GM18507 (cell line): Measurements from ENCODE around the gene MRPL19.

Source experiments
- DNase-seq: peaks from one replicate; pipeline ENCODE4 v3.0.0; 2011; ENCODE audit warnings: low read depth; ENCODE audit not compliant: insufficient read length; ENCODE audit errors: extremely low spot score
- FAIRE-seq: peaks from 2 replicates; lab custom pipeline; 2011; peaks lifted over from hg19 to GRCh38; lab: Jason Lieb, UNC

The MRPL19 gene

GRCh38 chr2:75612862-75613243 lies 33.7 kb upstream of the MRPL19 start:
- DNase-seq (no peak), FAIRE-seq (no peak)

- FAIRE-seq: no peak
- no peak for DNase-seq
Measured at GRCh38 chr2:75614162-75614651, 32.4 kb upstream of the MRPL19 start.

- no peak for FAIRE-seq
Measured at GRCh38 chr2:75616406-75616805, 30.2 kb upstream of the MRPL19 start.

GRCh38 chr2:75616933-75617332 lies 29.6 kb upstream of the MRPL19 start:
- DNase-seq: no peak
- FAIRE-seq: no peak

More at GRCh38 chr2:75616406-75616805, 30.2 kb upstream of the MRPL19 start:
- DNase-seq: no peak

GRCh38 chr2:75619956-75620740 lies 26.4 kb upstream of the MRPL19 start:
- no peak for FAIRE-seq
- no peak for DNase-seq

GRCh38 chr2:75621228-75621627 lies 25.4 kb upstream of the MRPL19 start:
- no peak for FAIRE-seq
- no peak for DNase-seq

- DNase-seq: no peak
- FAIRE-seq: no peak
Measured at GRCh38 chr2:75622500-75622899, 24.1 kb upstream of the MRPL19 start.

- DNase-seq: no peak
- no peak for FAIRE-seq
Measured at GRCh38 chr2:75622929-75623328, 23.7 kb upstream of the MRPL19 start.

GRCh38 chr2:75627902-75628504 lies 18.6 kb upstream of the MRPL19 start:
- DNase-seq: no peak
- peak; percentile 88 for FAIRE-seq

- FAIRE-seq (no peak), DNase-seq (no peak)
Measured at GRCh38 chr2:75632091-75632701, 14.4 kb upstream of the MRPL19 start.

GRCh38 chr2:75632813-75633212 lies 13.8 kb upstream of the MRPL19 start:
- FAIRE-seq (no peak), DNase-seq (no peak)

GRCh38 chr2:75633620-75634019 lies 13.0 kb upstream of the MRPL19 start:
- DNase-seq: no peak
- FAIRE-seq: no peak

- DNase-seq: no peak
- no peak for FAIRE-seq
Measured at GRCh38 chr2:75634945-75635344, 11.6 kb upstream of the MRPL19 start.

- no peak for FAIRE-seq
- no peak for DNase-seq
Measured at GRCh38 chr2:75637568-75637967, 9.0 kb upstream of the MRPL19 start.

GRCh38 chr2:75640621-75641121 lies 5.9 kb upstream of the MRPL19 start:
- DNase-seq (peak; percentile 14), FAIRE-seq (peak; percentile 65)

GRCh38 chr2:75641587-75641986 lies 5.0 kb upstream of the MRPL19 start:
- FAIRE-seq (no peak), DNase-seq (no peak)

- DNase-seq (no peak), FAIRE-seq (no peak)
Measured at GRCh38 chr2:75643980-75644379, 2.6 kb upstream of the MRPL19 start.

GRCh38 chr2:75645643-75646042 lies 940 bp upstream of the MRPL19 start:
- FAIRE-seq: no peak

GRCh38 chr2:75646090-75646582 lies 447 bp upstream of the MRPL19 start:
- no peak for DNase-seq
- no peak for FAIRE-seq

More at GRCh38 chr2:75645643-75646042, 940 bp upstream of the MRPL19 start:
- DNase-seq: no peak

- FAIRE-seq: no peak
Measured at GRCh38 chr2:75647771-75648170, 1.2 kb downstream of the MRPL19 start.

More at GRCh38 chr2:75647771-75648170, 1.2 kb downstream of the MRPL19 start:
- no peak for DNase-seq
